Measurements from ENCODE around the gene CDKAL1.

- TF ChIP-seq CTCF (IDR thresholded peaks at IDR 0.05; ENCODE audit: low read depth, low read length, missing input control): no peak
- no peak for TF ChIP-seq SP1 (IDR thresholded peaks at IDR 0.05)
- no peak for TF ChIP-seq REST (IDR thresholded peaks at IDR 0.05)
- no peak for TF ChIP-seq MAX (IDR thresholded peaks at IDR 0.05)
- TF ChIP-seq TAF1 (conservative IDR thresholded peaks at IDR 0.05): no peak
- TF ChIP-seq RAD21 (IDR thresholded peaks at IDR 0.05): no peak
- no peak for TF ChIP-seq JUND (IDR thresholded peaks at IDR 0.05)
- no peak for TF ChIP-seq GABPA (IDR thresholded peaks at IDR 0.05 in 1 of 2, conservative IDR thresholded peaks at IDR 0.05 in 1 of 2)
- TF ChIP-seq RXRA (IDR thresholded peaks at IDR 0.05): no peak
- no peak for TF ChIP-seq ATF3 (IDR thresholded peaks at IDR 0.05)
- no peak for TF ChIP-seq EGR1 (IDR thresholded peaks at IDR 0.05; ENCODE audit: low read depth in 2 of 2)
- TF ChIP-seq ZBTB33 (IDR thresholded peaks at IDR 0.05): no peak
These were observed 722.9 kb downstream of the CDKAL1 start for GRCh38 chr6:21257125-21257524.

All from liver (tissue), 3 donors.